HCT116 (cell line): ENCODE data around the gene FHL2. TPM values are rescaled to one million over a fixed set of nuclear protein-coding genes. Genes with fewer than 3 reads are reported as not detected.

Experiments
- ATAC-seq: fragments of 200-7000 bp; cut with Tn5 transposase; 2 replicates; pipeline ENCODE4 v1.9.1; 2020; ENCODE audit warnings: mild to moderate bottlenecking, moderate library complexity
- BruUV-seq: library from RNA; stranded (reverse); fragments of 400-500 nt; replicated peaks from 2 replicates; lab custom pipeline; 2021; lab: Mats Ljungman, UMichigan
- CTCF ChIA-PET: fragments of 300-600 bp; sonication (Branson Sonifier 250); formaldehyde crosslinking; loops from one replicate; lab custom pipeline; 2021; ENCODE audit warnings: antibody characterized with exemption; lab: Charles Lee
- POLR2A ChIA-PET: fragments of 300-600, 350-600 bp; sonication (Branson Sonifier 250); formaldehyde crosslinking; loops from one replicate; lab custom pipeline; 2021; ENCODE audit warnings: antibody characterized with exemption; lab: Charles Lee
- RAD21 ChIA-PET, 2 experiments: fragments of 300-600 bp; sonication (Branson Sonifier 250); formaldehyde crosslinking; loops; one replicate each; lab custom pipeline; 2023; ENCODE audit warnings: low total read pairs in 2 of 2; ENCODE audit not compliant: uncharacterized antibody in 2 of 2, unreplicated experiment in 2 of 2, low non-redundant PET in 1 of 2; lab: Charles Lee
- DNase-seq: peaks from one replicate; pipeline ENCODE4 v3.0.0-alpha.2; 2010; ENCODE audit warnings: low read depth, low spot score
- H2AFZ ChIP-seq: fragments of 200-600 bp; shearing (Covaris generic), sonication (generic); 2 replicates; pipeline ENCODE4 v1.6.1; 2017; ENCODE audit warnings: low read depth, mixed run types, mixed read lengths, antibody characterized with exemption, low read length; ENCODE audit not compliant: poor library complexity, severe bottlenecking
- H3K27ac ChIP-seq: 2 replicates; pipeline ENCODE4 v1.5.1; 2012; ENCODE audit warnings: low read depth, low read length
- H3K27me3 ChIP-seq: fragments of 200-600 bp; sonication (generic); 2 replicates; pipeline ENCODE4 v1.6.1; 2016; ENCODE audit warnings: mixed run types, low read length, mixed read lengths; ENCODE audit not compliant: insufficient read depth
- H3K36me3 ChIP-seq, 2 experiments: fragments of 200-500 bp in 1 of 2; fragments of 200-600 bp in 1 of 2; sonication (Bioruptor generic) in 1 of 2; sonication (generic) in 1 of 2; 2 replicates each; pipeline versions ENCODE4 v1.5.1 to v1.6.1; 2014 to 2016; ENCODE audit warnings: low read length in 2 of 2, inconsistent platforms in 1 of 2, mixed read lengths in 1 of 2, mixed run types in 1 of 2; ENCODE audit not compliant: insufficient read depth in 2 of 2, control insufficient read depth in 1 of 2
- H3K4me1 ChIP-seq, 2 experiments: fragments of 200-600 bp in 1 of 2; sonication (generic) in 1 of 2; 2 replicates each; pipeline versions ENCODE4 v1.5.1 to v1.6.1; 2012 to 2017; ENCODE audit warnings: low read length in 2 of 2, inconsistent platforms in 1 of 2, mild to moderate bottlenecking in 1 of 2, mixed read lengths in 1 of 2, mixed run types in 1 of 2, moderate library complexity in 1 of 2; ENCODE audit not compliant: insufficient read depth in 2 of 2, control insufficient read depth in 1 of 2
- H3K4me2 ChIP-seq: fragments of 200-600 bp; sonication (generic); 2 replicates; pipeline ENCODE4 v1.6.1; 2017; ENCODE audit warnings: mixed run types, low read length, mixed read lengths
- H3K4me3 ChIP-seq, 2 experiments: fragments of 200-600 bp in 1 of 2; sonication (generic) in 1 of 2; replicated peaks in 1 of 2; 2 replicates each; pipeline ENCODE4 v1.5.1; 2011 to 2016; ENCODE audit warnings: low read length in 2 of 2, control low read depth in 1 of 2, low read depth in 1 of 2, mild to moderate bottlenecking in 1 of 2, mixed read lengths in 1 of 2, mixed run types in 1 of 2
- H3K79me2 ChIP-seq: fragments of 200-600 bp; sonication (generic); 2 replicates; pipeline ENCODE4 v1.6.1; 2017; ENCODE audit warnings: mild to moderate bottlenecking, mixed run types, low read length, moderate library complexity, mixed read lengths; ENCODE audit not compliant: insufficient read depth
- H3K9ac ChIP-seq: fragments of 200-600 bp; sonication (generic); 2 replicates; pipeline ENCODE4 v1.6.1; 2016; ENCODE audit warnings: low read length, mixed read lengths
- H3K9me2 ChIP-seq: fragments of 200-600 bp; sonication (generic), shearing (Covaris generic); 2 replicates; pipeline ENCODE4 v1.6.1; 2017; ENCODE audit warnings: mixed run types, mild to moderate bottlenecking, moderate library complexity; ENCODE audit not compliant: insufficient read depth
- H3K9me3 ChIP-seq, 2 experiments: fragments of 200-500 bp in 1 of 2; fragments of 200-600 bp in 1 of 2; sonication (Bioruptor generic) in 1 of 2; sonication (generic) in 1 of 2; 2 replicates each; pipeline ENCODE4 v1.6.1; 2014 to 2017; ENCODE audit warnings: low read length in 2 of 2, mixed read lengths in 2 of 2, inconsistent platforms in 1 of 2, low read depth in 1 of 2, mild to moderate bottlenecking in 1 of 2, mixed run types in 1 of 2, moderate library complexity in 1 of 2; ENCODE audit not compliant: control insufficient read depth in 1 of 2, insufficient read depth in 1 of 2
- H4K20me1 ChIP-seq: fragments of 200-600 bp; sonication (generic), shearing (Covaris generic); 2 replicates; pipeline ENCODE4 v1.6.1; 2017; ENCODE audit warnings: mixed run types, mild to moderate bottlenecking, moderate library complexity; ENCODE audit not compliant: insufficient read depth
- CEBPB ChIP-seq: IDR thresholded peaks from 2 replicates; pipeline ENCODE4 v1.6.1; 2012; ENCODE audit warnings: low read depth
- EGR1 ChIP-seq: IDR thresholded peaks from 2 replicates; pipeline ENCODE4 v1.6.1; 2012; ENCODE audit warnings: low read depth
- ELF1 ChIP-seq: IDR thresholded peaks from 2 replicates; pipeline ENCODE4 v1.6.1; 2012; ENCODE audit warnings: low read depth, borderline replicate concordance
- JUND ChIP-seq: IDR thresholded peaks from 2 replicates; pipeline ENCODE4 v1.6.1; 2012
- POLR2AphosphoS5 ChIP-seq: IDR thresholded peaks from 2 replicates; pipeline ENCODE4 v1.6.1; 2011; ENCODE audit warnings: mild to moderate bottlenecking, low read depth, low read length, moderate library complexity
- SIN3A ChIP-seq: IDR thresholded peaks from 2 replicates; pipeline ENCODE4 v1.6.1; 2012; ENCODE audit warnings: low read depth
- ZFX ChIP-seq: fragments of 450-650 bp; IDR thresholded peaks from 2 replicates; pipeline ENCODE4 v1.6.1; 2017
- intact Hi-C: fragments of 100-400 bp; cut with micrococcal nuclease; formaldehyde crosslinking; loops from 2 replicates; pipeline ENCODE4 v1.10.0; 2022
- total RNA-seq: library from RNA; stranded (reverse); gene quantifications from one replicate; pipeline ENCODE4 v1.2.1, GENCODE V29; 2021; ENCODE audit not compliant: unreplicated experiment
- TF ChIP-seq, protein P1 (sequence below): IDR thresholded peaks from 2 replicates; pipeline ENCODE4 v1.6.1; 2012
- TF ChIP-seq, protein P2 (sequence below): IDR thresholded peaks from 2 replicates; pipeline ENCODE4 v1.6.1; 2012

Gene FHL2
- total RNA-seq, 1 experiment from 2014 or later = 86.6 TPM

DNA sequence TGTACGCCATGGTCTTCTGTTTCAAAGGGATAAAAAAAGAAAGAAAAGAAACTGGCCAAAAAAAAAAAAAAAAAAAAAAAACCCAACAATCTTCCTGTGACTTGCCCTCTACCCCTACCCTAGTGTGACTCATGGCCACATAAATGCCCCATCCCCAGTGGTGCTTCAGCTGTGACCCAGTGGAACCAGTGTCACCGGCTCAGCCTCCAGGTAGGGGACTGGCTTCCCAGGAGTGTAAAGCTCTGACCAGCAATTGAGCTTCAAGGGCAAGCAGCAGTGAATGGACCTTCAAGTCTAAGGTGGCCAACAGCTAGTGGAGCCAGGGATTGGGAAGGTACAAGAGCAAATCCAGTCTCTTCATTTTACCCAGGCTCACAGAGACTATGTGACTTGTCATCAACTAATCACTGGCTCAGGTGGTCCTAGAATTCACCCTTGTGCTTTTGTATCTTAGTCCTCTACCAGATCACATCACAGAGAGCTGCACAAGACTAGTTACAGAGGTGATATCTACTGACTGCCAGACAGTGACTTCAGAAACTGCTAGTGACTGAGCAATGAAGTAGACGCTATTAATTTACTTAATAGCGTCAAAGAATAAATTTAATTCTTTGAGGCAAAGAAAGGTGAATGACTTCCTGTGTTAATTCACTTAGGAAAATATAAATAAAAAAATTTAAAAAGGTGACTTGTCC is 68.0 kb downstream of the FHL2 start:
- H4K20me1 ChIP-seq = no peaks in the 10 kb centered on the region
- TF ChIP-seq, protein P1, sequence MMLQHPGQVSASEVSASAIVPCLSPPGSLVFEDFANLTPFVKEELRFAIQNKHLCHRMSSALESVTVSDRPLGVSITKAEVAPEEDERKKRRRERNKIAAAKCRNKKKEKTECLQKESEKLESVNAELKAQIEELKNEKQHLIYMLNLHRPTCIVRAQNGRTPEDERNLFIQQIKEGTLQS = no peak
- TF ChIP-seq JUND = no peak
- DNase-seq = no peak
- peak overlapping the region; percentile 82; the same call in 1 of the 2 replicates for H3K27ac ChIP-seq
- BruUV-seq = no TSS peak
- CTCF ChIA-PET = interaction anchor here (0.7 kb wide), 2 partner anchors 16 to 190 kb away, joined by 3 read pairs; no protein-coding TSS in a partner anchor
- intact Hi-C loops = no loop called here
- POLR2A ChIA-PET = no interaction called here
- H3K27me3 ChIP-seq = no peaks in the 10 kb centered on the region
- H3K4me2 ChIP-seq = peak overlapping the region; percentile 82
- H2AFZ ChIP-seq = no peak overlapping the region
- H3K4me3 ChIP-seq = peak overlapping the region; percentile 48 to 60; a peak in 3 of 4 replicates
- RAD21 ChIA-PET = interaction anchor here in 1 of 2 experiments (1.3 kb wide), 1 partner anchor 190 kb away, joined by 3 read pairs; no protein-coding TSS in a partner anchor
- 0 out of 4 replicates have a peak, but pooled peaks cover 0 to 4% of the 10 kb centered on the region in 2 experiments for H3K36me3 ChIP-seq
- ATAC-seq = no peak; the same call in 1 of the 2 replicates
- H3K4me1 ChIP-seq = peaks cover 12 to 26% of the 10 kb centered on the region in 2 experiments
- no peaks in the 10 kb centered on the region for H3K9me2 ChIP-seq
- H3K9ac ChIP-seq = peak overlapping the region; percentile 81
- peaks cover 40% of the 10 kb centered on the region for H3K79me2 ChIP-seq
- no peaks in the 10 kb centered on the region for H3K9me3 ChIP-seq

DNA sequence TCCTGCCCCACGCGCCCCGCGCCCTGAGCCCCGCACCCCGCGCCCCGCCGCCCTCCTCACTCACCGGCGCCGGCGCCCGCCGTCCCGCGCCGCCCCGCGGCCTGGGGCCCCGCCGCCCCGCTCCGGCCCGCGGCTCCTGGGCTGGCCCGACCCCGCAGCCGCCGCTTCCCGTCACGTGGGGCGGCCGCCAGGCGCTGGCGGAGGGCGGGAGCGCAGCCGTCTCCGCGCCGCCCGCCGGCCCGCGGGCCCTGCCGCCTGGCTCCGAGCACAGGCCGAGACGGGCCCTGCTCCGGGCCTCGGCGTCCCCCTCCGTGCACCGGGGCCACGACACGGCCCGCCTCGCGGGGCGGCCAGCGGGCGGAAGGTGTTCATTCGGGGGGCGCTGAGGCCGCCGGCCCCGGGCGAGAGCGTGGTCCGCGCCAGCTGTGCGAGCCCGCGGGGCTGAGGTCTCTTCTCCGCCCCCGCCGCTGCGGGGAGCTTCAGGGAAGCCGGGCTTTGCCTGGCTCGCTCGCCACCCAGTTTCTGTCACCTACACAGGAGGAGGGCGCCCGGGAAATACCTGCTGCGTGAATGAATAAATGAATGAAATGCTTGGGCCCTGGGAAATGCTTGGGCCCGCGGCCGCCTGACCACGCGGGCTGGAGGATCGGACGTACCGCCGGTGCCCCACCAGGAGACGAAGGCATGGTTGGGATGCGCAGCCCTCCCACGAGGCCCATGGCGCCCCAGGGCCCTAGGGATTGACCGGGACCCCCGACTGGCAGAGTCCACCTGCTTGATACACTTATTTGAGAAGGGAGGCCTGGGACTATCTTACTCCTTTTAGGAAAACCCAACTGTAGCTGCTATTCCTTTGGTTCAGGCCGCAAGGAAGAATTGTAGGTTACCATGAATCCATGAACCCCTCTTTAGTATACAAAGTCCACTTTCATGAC is 69.0 kb downstream of the FHL2 start, which contains the start of gene TGFBRAP1:
TGFBRAP1 (minus strand) TSS at position 175 of the 935 bp plus-strand sequence. CDS start 21,434 bp downstream, outside the sequence.
- TF ChIP-seq SIN3A = peak; percentile 7; the same call in 1 of the 2 replicates
- no peak for TF ChIP-seq ELF1
- peak; percentile 54 for TF ChIP-seq POLR2AphosphoS5
- TF ChIP-seq, protein P1 = no peak
- TF ChIP-seq, protein P2, sequence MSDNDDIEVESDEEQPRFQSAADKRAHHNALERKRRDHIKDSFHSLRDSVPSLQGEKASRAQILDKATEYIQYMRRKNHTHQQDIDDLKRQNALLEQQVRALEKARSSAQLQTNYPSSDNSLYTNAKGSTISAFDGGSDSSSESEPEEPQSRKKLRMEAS = peak; percentile 51; the same call in 1 of the 2 replicates
- peak; percentile 99 for TF ChIP-seq ZFX
- no peak for TF ChIP-seq CEBPB
- peak; percentile 71 for TF ChIP-seq EGR1
- peaks cover 12 to 26% of the 10 kb centered on the region in 2 experiments for H3K4me1 ChIP-seq
- DNase-seq = no peak
- ChIA-PET CTCF (interaction anchor here (0.7 kb wide), 1 partner anchor 15 kb away, joined by 3 read pairs; no protein-coding TSS in a partner anchor), POLR2A (no interaction called here), RAD21 (interaction anchor here in 1 of 2 experiments (0.7 to 1.3 kb wide), 2 partner anchors 27 to 191 kb away, joined by 3 read pairs; no protein-coding TSS in a partner anchor)
- TSS peak; percentile 81 for BruUV-seq
- no peaks in the 10 kb centered on the region for H3K9me3 ChIP-seq
- peak within 1 kb of the TSS; percentile 82 for H3K4me2 ChIP-seq
- ATAC-seq = peak; percentile 81
- peak within 1 kb of the TSS; percentile 82 for H3K27ac ChIP-seq
- peaks cover 46% of the 10 kb centered on the region for H3K79me2 ChIP-seq
- H4K20me1 ChIP-seq = no peaks in the 10 kb centered on the region
- H3K36me3 ChIP-seq = 0 out of 4 replicates have a peak, but pooled peaks cover 0 to 4% of the 10 kb centered on the region in 2 experiments
- no peaks in the 10 kb centered on the region for H3K9me2 ChIP-seq
- peak within 1 kb of the TSS; percentile 51 to 60 for H3K4me3 ChIP-seq
- intact Hi-C loops = no loop called here
- no peaks in the 10 kb centered on the region for H3K27me3 ChIP-seq
- H2AFZ ChIP-seq = peak within 1 kb of the TSS; percentile 60
- H3K9ac ChIP-seq = peak within 1 kb of the TSS; percentile 81
